Stimulated activated CD8-positive, alpha-beta memory T cell treated with anti-CD3 and anti-CD28 coated beads, Interleukin-7, amount 100 ng/mL, for 24 hours (primary cell): Measurements from ENCODE around the gene KLHL11.
A peak's percentile ranks its signal among the peaks of the same experiment; 100 is the strongest.
"Not testable (repeated sequence)": the region's sequence is repeated elsewhere in the genome, so short reads cannot be mapped to it uniquely, and the experiment has no call there.

Experiments
- DNase-seq: peaks from one replicate; pipeline ENCODE4 v3.0.0-alpha.2; 2020; ENCODE audit warnings: low read depth

The KLHL11 gene

DNA sequence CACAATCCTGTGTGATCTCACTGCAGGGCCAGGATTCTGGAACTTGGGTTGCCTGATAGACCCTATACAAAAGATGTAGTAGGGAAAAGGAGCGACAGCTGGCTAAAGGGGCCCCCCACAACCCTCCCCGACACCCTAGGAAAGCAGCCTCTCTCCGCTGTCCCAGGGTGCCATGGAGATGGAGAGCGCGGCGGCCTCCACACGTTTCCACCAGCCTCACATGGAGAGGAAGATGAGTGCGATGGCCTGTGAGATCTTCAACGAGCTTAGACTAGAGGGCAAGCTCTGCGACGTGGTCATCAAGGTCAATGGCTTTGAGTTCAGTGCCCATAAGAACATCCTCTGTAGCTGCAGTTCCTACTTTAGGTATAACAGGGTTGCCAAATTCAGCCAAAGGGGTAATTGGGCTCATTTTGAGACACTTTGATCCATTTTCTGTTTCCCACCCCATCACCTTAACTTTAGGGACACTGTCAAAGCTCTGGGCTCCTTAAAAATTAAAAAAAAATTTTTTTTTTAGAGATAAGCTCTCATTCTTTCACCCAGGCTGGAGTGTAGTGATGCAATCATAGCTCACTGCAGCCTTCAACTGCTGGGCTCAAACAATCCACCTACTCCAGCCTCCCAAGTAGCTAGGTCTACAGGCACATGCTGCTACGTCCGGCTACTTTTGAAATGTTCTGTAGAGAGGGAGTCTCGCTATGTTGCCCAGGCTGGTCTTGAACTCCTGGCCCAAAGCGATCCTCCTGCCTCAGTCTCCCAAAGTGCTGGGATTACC is 27.3 kb downstream of the KLHL11 start, which contains the start of gene KLHL10:
TSS of gene KLHL10 (plus strand) at position 65 of the 778 bp plus-strand sequence. CDS start at position 173, 108 bp downstream.
- DNase-seq = no peak

DNA sequence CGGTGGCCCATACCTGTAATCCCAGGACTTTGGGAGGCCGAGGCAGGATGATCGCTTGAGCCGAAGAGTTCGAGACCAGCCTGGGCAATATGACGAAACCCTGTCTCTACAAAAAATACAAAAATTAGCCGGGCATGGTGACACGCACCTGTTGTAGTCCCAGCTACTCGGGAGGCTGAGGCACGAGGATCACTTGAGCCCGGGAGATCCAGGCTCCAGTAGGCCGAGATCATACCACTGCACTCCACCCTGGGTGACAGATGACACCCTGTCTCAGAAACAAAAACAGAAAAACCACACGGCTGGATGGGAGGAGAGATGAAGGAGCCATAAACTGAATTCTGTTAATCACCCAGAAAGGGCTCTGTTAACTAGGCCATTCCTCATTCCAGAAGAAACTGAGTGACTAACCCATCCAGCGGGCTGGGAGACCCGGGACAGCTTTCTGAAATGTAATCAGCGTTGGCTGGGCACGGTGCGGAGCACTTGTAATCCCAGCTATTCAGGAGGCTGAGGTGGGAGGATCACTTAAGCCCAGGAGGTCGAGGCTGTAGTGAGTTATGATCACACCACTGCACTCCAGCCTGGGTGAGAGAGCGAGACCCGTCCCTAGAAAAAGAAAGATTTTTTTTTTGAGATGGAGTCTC is 28.6 kb downstream of the KLHL11 start:
- DNase-seq = no peak

DNA sequence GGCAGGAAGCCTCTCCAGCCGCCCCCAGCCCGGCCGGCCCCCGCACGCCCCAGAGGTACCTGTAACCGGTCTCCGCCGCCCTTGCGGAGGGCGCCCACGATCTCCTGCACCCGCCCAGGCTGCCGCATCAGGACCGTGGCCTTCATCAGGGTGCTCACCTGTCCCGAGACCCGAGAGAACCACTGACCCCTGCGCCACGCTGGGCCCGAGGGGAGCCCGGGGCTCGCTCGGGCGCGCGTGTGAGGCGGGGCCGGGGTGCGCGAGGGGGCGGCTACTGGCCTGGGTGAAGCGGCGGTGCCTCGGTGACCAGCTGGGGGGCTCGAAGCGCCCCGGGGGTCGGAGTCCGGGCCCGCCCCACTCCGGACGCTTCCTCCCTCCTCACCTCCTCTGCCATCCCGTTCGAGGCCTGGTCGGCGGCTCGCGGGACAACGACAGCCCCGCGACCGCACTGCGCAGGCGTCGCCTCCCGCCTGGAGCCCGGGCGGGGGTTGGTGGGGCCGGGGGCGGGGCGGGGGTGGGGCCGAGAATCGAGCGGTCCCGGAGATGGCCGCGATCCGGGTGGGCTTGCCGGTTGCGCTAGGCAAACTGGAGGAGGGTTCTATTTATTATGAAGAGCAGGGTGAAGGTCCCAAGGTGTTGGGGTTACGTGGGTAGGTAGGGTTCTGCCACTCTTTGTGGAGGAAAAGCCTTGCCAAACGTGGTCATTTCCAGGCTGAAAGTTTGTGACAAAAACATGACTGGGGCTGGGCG is 29.2 kb downstream of the KLHL11 start, which contains the start of gene NT5C3B:
TSS of gene NT5C3B (minus strand) at position 433 of the 750 bp plus-strand sequence. CDS start at position 394, 39 bp downstream.
- DNase-seq = peak; percentile 28

DNA sequence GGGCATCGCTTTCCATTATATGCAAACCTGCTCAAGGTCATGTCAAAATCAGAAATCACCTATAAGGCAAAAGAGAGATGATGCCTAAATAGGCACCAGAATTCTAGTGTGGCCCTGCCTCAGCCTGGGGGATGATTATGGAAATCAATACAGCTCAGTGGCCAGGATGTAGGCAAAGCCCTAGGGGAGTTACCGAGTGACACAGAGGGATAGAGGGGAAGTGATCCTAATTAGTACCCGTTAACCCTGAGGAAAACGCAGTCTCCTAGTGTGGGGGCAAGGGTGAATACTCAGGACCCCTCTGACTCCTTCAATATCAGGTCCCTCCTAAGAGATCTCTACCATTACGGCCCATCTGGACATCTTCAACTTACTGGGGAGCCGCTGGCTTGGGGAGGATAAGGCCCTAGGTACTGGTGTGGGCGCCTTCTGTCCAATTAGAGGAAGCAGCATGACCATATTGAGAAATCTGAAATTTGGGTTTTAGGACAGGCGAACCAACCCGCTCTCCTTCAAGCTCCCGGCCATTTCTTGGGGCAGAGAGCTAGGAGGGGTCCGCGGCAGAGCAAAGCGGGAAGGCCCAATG is 29.9 kb downstream of the KLHL11 start:
- DNase-seq = no peak

DNA sequence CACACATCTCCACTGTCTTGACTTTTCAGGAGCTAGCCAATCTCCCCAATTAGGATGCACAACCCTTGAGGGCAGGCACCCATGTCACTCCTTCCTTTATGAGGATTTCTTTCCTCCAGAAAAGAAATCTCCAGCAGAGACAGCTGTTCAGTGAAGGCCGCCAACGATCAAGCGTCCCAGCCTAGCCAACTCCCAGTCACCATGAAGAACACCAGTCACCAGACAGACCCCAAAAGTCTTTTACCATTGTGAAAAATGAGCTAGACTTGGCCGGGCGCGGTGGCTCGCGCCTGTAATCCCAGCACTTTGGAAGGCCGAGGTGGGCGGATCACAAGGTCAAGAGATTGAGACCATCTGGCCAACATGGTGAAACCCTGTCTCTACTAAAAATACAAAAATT is 35.3 kb downstream of the KLHL11 start:
- DNase-seq = not testable (repeated sequence)

DNA sequence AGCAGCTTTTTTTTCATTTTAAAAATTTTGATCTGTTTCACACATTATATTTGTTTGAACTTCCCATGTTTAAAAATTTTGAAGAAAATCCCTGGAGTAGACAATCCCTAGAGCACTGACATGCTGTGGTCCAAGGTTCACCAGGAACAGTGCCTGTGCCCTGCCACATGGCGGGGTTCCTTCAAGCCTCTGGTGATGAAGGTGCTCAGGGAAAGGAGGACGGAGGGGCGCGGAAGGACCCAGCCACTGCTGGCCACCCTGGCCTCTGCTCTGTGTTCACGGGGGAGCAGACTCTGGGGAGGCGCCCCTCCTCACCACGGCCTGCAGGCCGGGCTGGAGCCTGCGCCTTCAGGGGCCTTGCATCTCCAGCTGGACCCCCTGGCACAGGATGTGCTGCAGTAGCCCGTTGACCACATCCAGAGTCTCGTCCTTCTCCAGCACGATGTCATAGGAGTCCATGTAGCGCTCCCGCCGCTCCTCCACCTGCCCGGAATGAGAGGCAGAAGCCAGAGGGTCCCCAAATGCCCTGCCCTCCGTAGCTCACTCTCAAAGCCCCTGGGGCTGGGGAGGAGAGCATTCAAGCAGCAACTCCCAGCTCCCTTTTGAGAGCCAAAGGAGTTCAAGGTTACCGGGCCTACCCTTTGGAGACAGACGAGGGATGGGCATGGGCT is 39.9 kb downstream of the KLHL11 start:
- DNase-seq = no peak

DNA sequence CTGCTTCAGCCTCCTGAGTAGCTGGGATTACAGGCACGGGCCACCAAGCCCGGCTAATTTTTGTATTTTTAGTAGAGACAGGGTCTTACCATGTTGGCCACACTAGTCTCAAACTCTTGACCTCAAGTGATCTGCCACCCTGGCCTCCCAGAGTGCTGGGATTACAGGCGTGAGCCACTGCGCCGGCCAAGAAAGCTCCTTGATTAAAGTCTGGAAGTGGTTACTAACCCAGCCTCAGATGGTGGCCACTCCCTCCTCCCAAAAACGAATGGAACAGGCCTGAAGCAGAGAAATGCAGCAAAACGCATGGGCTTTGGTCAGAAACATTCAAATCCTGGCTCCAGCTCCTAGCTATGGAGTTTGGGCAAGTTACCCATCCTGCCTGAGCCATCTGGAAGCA is 41.1 kb downstream of the KLHL11 start:
- no peak for DNase-seq

DNA sequence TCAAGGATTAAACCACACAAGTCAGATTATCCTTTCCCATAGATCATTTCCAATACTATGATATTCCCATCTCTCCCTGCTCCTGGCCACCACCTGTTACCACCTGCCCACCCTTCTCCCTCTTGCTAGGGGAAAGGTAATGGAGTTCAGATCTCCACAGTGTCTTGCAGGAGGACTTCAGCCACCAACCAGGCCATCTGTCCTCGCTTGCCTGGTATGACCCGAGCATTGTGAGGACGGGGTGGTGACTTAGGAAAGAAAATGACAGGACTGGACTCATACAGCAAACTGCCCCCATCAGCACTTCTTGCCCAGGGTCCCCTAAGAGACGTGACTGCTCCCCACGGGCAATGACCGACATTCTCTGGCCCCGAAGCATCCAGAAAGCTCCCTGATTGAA is 41.6 kb downstream of the KLHL11 start:
- DNase-seq = no peak

DNA sequence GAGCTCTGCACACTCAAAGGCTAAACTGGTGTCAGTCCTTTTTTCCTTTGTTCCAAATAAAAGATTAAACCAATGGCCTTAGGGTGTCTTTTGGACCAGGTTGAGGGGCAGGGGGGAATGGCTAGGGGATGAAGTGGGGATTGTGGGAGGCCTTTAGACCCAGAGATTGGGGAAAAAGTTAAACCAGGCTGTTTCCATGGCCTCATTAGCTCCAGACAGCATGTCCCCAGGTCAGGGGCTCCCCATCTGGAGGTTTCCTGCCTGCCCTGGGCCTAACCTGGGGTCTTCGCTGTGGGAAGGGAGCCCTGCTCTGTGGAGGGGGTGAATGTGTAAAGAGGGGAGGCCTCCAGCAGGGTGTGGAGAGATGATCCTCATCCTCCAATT is 42.1 kb downstream of the KLHL11 start:
- DNase-seq = no peak

DNA sequence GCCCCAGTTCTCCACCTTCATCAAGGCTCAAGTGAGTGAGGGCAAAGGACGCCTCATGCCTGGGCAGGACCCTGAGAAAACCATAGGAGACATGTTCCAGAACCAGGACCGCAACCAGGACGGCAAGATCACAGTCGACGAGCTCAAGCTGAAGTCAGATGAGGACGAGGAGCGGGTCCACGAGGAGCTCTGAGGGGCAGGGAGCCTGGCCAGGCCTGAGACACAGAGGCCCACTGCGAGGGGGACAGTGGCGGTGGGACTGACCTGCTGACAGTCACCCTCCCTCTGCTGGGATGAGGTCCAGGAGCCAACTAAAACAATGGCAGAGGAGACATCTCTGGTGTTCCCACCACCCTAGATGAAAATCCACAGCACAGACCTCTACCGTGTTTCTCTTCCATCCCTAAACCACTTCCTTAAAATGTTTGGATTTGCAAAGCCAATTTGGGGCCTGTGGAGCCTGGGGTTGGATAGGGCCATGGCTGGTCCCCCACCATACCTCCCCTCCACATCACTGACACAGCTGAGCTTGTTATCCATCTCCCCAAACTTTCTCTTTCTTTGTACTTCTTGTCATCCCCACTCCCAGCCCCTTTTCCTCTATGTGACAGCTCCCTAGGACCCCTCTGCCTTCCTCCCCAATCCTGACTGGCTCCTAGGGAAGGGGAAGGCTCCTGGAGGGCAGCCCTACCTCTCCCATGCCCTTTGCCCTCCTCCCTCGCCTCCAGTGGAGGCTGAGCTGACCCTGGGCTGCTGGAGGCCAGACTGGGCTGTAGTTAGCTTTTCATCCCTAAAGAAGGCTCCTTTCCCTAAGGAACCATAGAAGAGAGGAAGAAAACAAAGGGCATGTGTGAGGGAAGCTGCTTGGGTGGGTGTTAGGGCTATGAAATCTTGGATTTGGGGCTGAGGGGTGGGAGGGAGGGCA is 42.7 kb downstream of the KLHL11 start:
- DNase-seq = no peak

DNA sequence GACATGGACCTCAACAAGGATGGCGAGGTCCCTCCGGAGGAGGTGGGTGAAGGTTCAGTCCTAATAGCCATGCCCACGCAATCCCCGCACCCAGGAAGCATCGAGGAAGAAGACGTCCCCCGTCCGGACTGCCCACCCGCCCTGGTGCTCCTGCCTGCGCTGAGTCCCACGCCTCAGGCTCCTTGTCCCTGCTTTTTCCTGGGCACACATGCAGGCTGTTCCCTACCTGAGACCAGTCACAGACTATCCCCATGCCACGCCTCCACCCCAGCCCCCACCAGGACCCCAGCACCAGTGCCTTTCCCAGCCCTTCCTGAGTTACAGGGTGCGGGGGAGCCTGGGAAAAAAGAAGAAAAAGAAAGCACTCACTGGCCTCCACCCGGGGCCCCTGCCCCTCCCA is 43.4 kb downstream of the KLHL11 start:
- no peak for DNase-seq

DNA sequence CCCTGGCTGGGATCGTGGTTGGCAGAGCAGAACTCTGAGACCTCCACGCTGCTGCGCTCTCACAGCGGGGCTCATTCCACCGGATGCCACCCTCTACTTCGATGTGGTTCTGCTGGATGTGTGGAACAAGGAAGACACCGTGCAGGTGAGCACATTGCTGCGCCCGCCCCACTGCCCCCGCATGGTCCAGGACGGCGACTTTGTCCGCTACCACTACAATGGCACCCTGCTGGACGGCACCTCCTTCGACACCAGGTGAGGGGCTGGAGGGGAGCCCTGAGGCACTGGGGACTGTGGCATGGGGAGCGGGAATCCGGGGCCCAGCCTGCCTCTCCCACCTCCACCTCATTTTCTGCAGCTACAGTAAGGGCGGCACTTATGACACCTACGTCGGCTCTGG is 47.2 kb downstream of the KLHL11 start:
- no peak for DNase-seq

DNA sequence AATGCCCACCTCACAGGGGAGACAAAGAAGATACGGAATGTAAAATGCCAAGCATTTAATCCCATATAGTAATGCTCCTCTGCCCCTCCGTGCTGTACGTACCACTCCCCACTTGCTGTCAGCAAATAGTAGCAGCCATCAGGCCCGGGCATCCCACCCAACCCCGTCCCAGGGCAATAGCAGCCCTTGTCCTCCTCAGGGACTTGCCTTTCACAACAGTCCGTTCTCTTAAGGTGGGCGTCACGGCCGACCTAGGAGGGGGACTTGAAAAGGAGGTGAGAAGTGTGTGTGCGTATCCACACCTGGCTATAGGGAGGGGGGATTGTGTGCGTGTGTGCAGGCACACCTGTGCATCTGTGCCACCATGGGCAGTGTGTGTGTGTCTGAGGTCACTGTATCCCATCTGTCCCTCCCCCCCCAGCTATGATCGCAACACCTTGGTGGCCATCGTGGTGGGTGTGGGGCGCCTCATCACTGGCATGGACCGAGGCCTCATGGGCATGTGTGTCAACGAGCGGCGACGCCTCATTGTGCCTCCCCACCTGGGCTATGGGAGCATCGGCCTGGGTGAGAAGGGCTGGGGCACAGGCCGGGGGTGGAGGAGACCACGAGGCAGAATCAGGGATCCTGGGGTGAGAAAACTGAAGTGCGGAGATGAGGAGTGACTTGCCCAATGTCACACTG is 48.4 kb downstream of the KLHL11 start:
- no peak for DNase-seq

DNA sequence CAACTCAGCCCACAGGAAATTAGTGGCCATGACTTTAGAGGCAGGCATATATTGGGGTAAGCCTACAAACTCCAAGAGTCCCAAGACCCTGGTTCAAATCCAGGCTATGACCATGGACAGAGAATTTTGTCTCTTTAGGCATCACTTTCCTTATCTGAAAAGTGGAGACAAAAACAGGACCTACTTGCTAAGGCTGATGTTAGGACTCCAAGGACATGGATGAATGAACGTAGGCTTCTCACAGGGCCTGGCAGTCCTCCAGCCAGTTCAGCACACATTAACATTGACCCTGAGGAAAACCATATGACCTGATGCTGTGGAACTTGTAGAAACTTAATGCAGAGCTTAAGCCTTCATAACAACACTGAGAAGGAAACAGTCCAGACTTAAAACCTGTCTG is 51.0 kb downstream of the KLHL11 start:
- DNase-seq = no peak

DNA sequence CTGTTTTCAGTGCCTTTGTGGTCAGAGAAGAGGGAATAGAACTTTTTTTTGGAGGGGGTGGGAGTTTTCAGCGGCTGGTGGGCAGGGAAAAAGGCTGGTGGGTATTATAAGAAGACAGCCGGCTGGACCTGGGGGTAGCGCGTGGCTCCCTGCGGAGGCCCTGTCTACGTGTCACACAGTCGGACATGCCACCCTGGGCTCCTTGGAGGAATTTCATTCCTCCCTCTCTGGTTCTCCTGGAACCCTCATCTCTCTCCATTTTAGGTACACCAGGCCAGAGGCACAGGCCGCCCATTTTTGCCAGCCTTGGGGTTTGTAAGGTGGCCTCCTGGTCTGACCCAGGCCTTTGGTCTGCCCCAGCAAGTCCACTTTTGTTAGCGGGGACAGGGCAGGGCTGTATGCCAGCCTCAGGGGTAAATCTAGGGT is 51.5 kb downstream of the KLHL11 start:
- no peak for DNase-seq

DNA sequence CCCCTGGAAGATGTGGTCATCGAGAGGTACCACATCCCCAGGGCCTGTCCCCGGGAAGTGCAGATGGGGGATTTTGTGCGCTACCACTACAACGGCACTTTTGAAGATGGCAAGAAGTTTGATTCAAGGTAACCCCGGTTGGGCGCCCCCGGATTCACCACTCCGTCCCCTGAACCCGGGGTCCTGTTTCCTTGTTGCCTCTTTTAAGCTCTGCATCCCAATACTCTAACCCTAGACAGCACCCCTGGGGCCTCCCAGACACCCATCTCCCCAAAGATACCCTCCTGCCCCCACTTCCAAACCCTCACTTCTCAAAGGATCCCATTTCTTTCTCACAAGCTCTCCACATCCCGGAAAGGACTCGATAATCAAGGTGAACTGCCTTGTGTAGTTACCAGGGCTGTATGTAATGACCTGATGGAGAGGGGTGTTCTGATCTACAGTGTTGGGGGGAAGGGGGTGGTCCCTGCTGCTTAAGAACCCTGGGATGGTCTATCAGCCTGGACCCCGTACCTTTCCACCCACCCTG is 52.0 kb downstream of the KLHL11 start:
- DNase-seq = no peak

DNA sequence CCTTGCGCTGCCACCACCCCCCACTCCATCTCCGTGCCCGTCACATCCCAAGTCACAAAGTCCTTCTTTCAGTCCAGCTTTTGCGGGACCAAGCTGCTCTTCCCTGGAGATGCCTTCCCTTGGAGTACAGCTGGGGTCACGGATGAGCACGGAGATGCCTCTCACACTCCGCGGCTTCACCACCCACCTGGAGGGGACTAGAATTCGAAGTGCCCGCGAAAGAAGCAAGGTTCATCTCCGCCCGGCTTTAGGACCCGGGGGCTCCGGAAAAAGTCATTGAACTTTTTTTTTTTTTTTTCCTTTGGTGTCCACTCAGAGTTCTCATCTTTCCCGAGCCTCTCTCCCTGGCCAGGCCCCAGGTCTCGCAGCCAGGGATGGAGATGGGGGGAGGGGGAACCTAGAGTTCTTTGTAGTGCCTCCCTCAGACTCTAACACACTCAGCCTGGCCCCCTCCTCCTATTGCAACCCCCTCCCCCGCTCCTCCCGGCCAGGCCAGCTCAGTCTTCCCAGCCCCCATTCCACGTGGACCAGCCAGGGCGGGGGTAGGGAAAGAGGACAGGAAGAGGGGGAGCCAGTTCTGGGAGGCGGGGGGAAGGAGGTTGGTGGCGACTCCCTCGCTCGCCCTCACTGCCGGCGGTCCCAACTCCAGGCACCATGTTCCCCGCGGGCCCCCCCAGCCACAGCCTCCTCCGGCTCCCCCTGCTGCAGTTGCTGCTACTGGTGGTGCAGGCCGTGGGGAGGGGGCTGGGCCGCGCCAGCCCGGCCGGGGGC is 52.7 kb downstream of the KLHL11 start, which contains the start of gene FKBP10:
TSS of gene FKBP10 (plus strand) at position 624 of the 771 bp plus-strand sequence. CDS start at position 655, 31 bp downstream.
- DNase-seq = no peak

DNA sequence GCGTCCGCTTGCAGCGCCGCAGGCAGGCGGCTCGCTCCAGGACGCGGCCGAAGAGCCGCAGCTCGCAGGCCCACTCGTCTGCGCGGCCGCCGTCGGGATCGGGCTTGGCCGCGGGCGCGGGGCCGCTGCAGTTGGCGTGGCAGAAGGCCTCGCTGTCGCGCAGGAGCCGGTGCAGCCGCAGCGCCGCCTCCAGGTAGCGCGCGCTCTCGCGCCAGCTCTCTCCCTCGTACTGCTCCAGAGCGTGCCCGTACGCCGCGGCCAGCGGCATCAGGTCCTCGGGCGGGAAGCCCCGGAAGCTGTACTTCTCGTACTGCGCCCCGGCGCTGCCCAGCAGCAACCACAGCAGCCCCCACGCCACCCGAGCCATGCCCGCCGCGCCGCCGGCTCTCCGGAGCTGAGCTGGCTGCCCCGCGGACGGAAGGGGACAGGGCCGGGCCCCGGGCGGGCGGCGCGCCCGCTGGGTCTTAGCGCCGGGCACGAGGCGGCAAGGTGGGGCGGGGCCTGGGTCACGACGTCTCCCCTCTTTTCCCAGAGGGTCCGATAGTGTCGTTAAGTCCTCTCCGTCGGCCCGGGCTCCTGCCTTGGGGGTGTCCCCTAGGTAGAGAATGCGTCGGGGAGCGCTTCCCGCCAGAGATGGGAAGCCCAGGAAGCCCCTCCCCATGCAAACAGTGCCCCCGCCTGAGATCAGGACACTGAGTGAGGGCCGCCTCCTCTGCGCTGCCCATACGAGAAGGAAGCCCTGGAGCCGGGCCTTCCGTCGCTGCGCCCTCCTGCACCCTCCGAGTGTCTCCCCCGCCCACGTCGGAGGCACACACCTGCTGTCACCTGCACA is 53.5 kb downstream of the KLHL11 start, which contains the start of gene P3H4:
TSS of gene P3H4 (minus strand) at position 401 of the 832 bp plus-strand sequence. CDS start at position 367, 34 bp downstream.
- DNase-seq = peak; percentile 10
